HG02973 (cell line): Measurements from ENCODE around the gene ZNF74.

ENCODE experiments used
- ATAC-seq: cut with Tn5 transposase; IDR thresholded peaks from one replicate; pipeline ENCODE4 v1.9.1; 2021; ENCODE audit warnings: moderate library complexity; ENCODE audit not compliant: unreplicated experiment

ZNF74 gene

DNA sequence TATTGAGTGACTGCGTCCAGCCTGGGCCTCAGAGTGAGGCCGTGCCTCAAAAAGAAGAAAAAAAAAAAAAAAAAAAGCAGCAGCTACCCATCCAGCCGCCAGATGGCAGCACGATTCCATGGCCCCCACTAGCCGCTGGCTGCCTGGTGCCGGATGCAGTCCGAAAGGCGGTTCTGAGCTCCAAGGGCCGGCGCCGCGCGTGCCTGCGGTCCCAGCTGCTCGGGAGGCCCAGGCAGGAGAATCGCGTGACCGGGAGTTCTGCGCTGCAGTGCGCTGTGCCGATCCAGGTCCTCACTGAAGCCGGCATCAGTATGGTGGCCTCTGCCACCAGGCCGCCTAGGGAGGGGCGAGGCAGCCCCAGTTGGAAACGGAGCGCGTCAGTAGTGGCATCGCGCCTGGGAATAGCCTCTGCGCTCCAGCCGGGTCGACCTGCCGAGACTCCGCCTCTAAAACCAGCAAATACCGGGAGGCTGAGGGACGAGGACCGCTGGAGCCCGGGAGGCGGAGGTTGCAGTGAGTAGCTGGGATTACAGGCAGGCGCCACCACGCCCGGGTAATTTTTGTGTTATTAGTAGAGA, 24.3 kb downstream of the ZNF74 start:
- ATAC-seq = no peak

- ATAC-seq = no peak
Measured at GRCh38 chr22:20419664-20419951, 25.7 kb downstream of the ZNF74 start.

GRCh38 chr22:20420157-20420842, 26.3 kb downstream of the ZNF74 start:
- no peak for ATAC-seq

- ATAC-seq = no peak
Measured at GRCh38 chr22:20421507-20421874, 27.5 kb downstream of the ZNF74 start.

- no peak for ATAC-seq
Measured at GRCh38 chr22:20422271-20423007, 28.5 kb downstream of the ZNF74 start.

DNA sequence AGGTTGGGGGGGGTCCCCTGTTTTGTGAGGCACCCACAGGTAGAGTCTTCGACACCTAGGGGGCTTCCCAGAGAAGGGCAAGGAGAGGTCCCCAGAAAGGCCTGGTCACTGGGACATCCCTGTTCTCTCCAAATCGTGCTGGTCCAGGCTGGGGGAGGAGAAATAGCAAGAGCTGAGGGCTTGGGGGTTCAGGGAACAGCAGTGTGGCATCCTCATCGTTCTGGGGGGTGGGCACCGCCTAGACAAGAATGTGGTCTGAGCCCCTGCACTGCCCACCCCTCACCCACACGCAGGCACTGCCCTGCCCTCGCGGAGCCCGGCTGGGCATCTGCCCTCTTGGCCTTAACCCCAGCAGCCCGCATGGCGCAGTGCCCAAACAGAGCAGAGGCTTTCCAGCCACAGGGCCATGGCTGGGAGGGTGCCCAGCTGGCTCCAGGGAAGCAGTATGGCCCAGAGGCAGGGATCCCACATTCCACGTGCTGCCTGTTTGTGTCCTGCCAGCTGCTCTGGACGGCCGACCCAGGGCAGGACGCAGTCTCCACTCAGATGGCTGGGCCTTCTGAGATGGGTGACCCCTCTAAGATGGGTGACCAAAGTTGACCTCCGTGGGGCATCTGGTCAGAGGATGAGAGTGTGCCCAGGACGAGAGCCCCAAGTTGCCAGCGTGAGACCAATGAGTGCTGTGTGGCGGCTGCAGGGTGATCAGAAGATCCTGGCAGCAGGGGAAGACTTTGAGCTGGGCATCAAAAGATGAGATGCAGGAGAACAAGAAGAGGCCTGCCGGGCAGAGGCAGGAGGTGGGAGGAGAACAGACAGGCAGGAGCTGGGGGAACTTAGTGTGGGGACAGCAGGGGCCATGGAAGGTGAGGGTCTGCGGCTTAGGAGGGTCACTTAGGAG, 29.3 kb downstream of the ZNF74 start:
- ATAC-seq = no peak

DNA sequence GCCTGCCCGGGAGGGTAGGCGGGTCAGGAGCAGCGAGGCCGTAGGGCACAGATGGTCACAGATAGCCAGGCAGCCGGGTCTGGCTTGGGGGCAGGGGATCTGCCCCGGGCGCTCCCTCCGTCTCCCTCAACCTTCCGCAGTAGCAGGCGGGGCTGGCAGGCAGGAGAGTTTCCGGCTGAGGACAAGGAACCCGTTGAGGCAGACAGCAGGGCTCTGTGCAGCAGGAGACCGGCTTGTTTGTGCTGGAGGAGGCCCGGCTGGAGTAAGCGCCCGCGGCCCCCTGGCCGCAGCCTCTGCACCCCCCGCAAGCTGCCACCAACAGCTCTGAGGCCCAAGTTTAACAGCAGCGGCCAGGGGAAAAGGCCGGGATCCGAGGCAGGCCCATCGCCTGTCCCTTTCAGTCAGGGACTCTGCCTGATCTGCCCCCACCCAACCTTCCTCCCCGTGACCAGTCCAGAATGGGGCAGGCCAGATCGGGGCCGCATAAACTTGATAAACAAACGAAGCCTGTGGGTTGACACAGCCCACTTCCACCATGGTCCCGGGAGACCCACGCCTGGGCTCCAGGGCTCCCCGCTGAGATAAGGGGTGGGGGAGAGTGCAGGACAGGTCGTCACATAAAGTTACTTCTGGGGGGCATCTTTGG, 30.1 kb downstream of the ZNF74 start:
- ATAC-seq = no peak

- no peak for ATAC-seq
Measured at GRCh38 chr22:20424568-20424931, 30.6 kb downstream of the ZNF74 start.

DNA sequence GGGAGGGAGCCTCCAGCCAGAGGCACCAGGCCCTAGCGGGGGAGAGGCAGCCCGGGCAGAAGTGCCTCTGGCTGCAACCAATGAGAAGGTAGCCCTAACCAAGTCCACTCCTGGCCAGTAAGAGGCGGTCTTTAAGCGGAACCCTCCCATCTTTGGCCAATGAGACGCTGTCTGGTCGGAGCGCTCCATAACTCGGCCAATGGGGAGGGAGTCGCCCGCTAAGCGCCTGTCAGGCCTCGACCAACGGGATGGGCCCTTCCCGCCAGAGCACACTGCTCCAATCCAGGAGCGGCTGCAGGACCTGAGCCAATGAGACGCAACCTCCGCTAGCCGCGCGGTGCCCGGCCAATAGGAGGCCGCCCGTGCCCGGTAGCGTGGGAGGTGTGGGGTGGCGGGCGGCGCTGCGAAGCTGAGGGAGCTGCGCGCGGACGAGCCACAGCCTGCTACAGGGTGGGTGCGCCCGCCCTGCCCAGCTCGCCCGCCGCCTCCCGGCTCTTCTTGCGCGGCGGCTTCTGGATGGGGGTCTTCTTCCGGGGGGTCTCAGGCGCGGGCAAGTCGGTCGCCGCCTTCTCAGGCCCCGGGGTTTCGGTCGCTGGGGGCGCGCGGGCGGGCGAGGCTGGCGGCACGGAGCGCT, 31.1 kb downstream of the ZNF74 start:
- no peak for ATAC-seq

DNA sequence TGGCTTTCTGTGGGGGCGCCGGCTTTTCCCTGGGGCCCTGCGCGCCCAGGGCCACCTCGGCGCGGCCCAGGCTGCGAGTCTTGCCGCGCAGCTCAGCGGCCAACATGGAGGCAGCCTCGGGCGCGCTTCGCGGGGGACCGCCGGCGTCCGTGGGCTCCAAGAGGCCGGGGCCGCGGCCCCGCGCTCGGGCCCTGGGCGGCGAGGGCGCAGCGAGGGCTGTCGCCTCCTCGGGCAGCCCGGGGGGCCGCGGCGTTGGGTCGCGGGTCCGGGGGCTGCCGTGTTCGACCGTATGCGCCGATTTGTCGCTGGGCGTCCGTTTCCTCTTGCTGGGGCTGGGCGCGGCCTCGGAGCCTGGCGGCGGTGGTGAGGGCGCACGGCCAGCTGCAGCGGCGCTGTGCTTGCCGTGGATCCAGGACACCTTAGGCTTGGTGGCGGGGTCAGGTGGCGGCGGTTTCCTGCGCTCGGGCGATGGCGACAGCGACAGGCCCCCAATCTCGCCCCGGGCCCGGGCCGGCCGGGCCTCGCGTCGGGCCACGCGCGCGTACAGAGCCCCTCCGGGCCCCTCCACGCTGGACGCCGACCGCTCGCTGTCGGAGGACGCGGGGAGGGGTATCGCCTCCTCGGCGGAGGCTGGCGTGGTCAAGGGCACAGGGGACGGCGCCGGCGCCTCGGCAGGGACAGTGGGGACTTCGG, 31.8 kb downstream of the ZNF74 start:
- no peak for ATAC-seq

DNA sequence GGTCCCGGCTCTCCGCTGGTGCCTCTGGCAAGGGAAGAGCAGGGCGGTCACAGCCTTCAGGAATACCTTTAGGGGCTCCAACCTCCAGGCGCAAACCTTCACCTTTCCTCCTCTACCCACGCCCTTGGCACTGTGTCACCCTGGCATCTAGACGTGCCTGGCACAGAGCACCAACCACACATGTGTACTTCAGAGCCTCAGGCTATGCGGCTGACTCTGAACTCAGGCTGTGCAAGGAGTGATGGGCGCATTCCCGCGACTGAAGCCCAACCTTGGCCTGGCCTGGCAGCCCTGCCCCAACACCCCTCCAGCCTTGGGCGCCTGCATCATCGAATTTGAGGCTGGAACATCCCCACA, 32.3 kb downstream of the ZNF74 start:
- ATAC-seq = no peak

DNA sequence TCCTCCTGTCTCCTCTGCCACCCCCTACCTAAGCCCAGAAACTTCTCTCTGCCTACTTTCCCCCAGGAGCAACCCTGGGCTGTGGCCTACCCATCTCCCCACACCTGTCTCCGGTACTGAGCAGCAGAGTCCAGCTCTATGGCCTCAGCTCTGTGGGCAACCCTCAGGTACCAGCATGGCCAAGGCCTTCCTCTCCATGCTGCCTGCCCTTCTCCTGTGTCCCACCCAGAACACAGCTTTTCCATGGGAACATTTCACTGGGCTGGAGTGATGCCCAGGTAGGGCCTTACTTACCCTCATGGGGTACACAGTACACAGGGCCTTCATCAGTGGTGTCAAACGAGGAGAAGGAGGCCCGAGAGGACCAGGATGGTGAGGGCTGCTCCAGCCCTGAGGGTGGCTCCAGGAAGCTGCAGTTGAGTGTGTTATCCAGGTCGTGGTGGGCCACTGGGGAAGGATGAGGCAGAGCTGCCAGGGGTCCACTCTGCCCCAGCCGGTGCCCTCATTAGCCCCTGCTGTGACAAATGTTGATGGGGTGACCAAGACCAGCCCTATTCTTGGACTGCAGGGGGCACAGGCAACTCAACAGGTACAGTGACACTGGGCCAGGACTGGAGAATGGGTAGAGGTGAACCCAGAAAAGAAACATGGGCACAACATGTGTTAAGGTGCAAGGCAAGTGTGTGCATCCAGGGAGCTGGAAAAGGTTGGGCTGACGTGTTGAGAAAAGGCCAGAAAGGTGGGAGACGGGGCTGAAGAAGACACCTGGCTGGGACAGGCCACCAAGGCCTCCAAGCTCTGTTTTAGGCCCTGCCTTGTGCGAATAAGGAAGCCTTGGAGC, 33.4 kb downstream of the ZNF74 start:
- no peak for ATAC-seq

- ATAC-seq = no peak
Measured at GRCh38 chr22:20427945-20428417, 34.0 kb downstream of the ZNF74 start.

GRCh38 chr22:20428496-20429253, 34.7 kb downstream of the ZNF74 start:
- ATAC-seq = no peak

GRCh38 chr22:20429254-20430100, 35.5 kb downstream of the ZNF74 start:
- ATAC-seq = no peak

DNA sequence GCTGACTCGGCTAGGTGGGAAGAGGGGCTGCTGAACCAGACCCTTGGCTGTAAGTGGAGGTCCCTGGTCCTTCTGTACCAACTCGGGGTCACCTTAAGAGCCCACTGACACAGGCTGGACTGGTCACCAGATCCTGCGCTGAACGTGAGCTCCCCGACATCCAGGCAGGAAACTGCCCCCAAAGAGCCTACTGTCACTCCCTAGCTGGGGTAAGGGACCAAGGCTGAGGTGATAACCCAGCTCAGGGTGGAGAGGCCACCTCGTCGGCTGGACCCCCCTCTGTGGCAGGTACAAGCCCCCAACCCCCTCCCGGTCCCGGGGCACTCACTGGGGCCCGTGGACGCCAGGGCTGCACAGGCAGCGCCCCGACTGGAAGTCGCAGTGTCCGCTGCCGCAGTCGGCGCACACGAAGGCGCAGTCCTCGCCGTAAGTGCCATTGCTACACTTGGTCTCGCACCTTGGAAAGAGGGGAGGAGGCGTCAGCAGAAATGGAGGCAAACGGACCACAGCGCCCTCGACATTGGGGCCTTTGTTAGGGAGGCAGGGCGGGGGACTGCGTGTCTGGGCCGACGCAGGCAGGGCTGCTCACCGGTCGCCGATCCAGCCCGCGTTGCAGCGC, 36.3 kb downstream of the ZNF74 start:
- ATAC-seq = no peak
